HPDE6-E6E7 (cell line): ENCODE results near the gene DCPS.
A peak's percentile ranks its signal among the peaks of the same experiment; 100 is the strongest.
"Not testable (repeated sequence)": the region's sequence is repeated elsewhere in the genome, so short reads cannot be mapped to it uniquely, and the experiment has no call there.

Experiments
- DNase-seq: peaks from one replicate; pipeline ENCODE4 v3.0.0; 2011; ENCODE audit warnings: missing footprints; ENCODE audit errors: extremely low spot score

Gene DCPS

GRCh38 chr11:126288237-126288636 lies 15.6 kb upstream of the DCPS start:
- DNase-seq, result no peak

GRCh38 chr11:126290887-126291286 lies 13.0 kb upstream of the DCPS start:
- no peak for DNase-seq

GRCh38 chr11:126293726-126294125 lies 10.1 kb upstream of the DCPS start:
- no peak for DNase-seq

GRCh38 chr11:126297004-126297403 lies 6.9 kb upstream of the DCPS start:
- DNase-seq, result no peak

- no peak for DNase-seq
These were observed 706 bp downstream of the DCPS start for GRCh38 chr11:126304457-126305075.

- DNase-seq, result no peak
These were observed 1.8 kb downstream of the DCPS start for GRCh38 chr11:126305699-126306098.

- DNase-seq, result no peak
These were observed 3.8 kb downstream of the DCPS start for GRCh38 chr11:126307706-126308105.

- no peak for DNase-seq
These were observed 4.4 kb downstream of the DCPS start for GRCh38 chr11:126308271-126308671.

GRCh38 chr11:126308771-126309170 lies 4.9 kb downstream of the DCPS start:
- DNase-seq, result not testable (repeated sequence)

GRCh38 chr11:126310200-126310991 lies 6.5 kb downstream of the DCPS start:
- peak; percentile 59 for DNase-seq

GRCh38 chr11:126310992-126311310 lies 7.1 kb downstream of the DCPS start:
- DNase-seq, result no peak

- no peak for DNase-seq
These were observed 7.8 kb downstream of the DCPS start for GRCh38 chr11:126311401-126312291.

- DNase-seq, result no peak
These were observed 9.1 kb downstream of the DCPS start for GRCh38 chr11:126312961-126313360.

- no peak for DNase-seq
These were observed 10.0 kb downstream of the DCPS start for GRCh38 chr11:126313826-126314225.

- DNase-seq, result no peak
These were observed 13.5 kb downstream of the DCPS start for GRCh38 chr11:126317432-126317755.

- no peak for DNase-seq
These were observed 14.1 kb downstream of the DCPS start for GRCh38 chr11:126317756-126318573.

GRCh38 chr11:126318574-126319373 lies 14.9 kb downstream of the DCPS start:
- DNase-seq, result peak; percentile 87

GRCh38 chr11:126319374-126319740 lies 15.5 kb downstream of the DCPS start:
- DNase-seq, result no peak

GRCh38 chr11:126322996-126323395 lies 19.1 kb downstream of the DCPS start:
- DNase-seq, result no peak

GRCh38 chr11:126327281-126328000 lies 23.6 kb downstream of the DCPS start:
- DNase-seq, result no peak
